Neural progenitor cell (in vitro differentiated cells): ENCODE data around the gene ZMYND8.

Experiments
- CTCF ChIP-seq: fragments of 200-600 bp; sonication (generic); IDR thresholded peaks from 2 replicates; pipeline ENCODE4 v1.5.1; 2017; ENCODE audit warnings: antibody characterized with exemption, mild to moderate bottlenecking
- EZH2 ChIP-seq: fragments of 200-600 bp; sonication (generic); IDR thresholded peaks from 2 replicates; pipeline ENCODE4 v1.6.1; 2017; ENCODE audit warnings: antibody characterized with exemption, mild to moderate bottlenecking, moderate library complexity
- EZH2phosphoT487 ChIP-seq: fragments of 200-600 bp; sonication (generic); IDR thresholded peaks from 2 replicates; pipeline ENCODE4 v1.6.1; 2017; ENCODE audit warnings: antibody characterized with exemption

GRCh38 chr20:47235111-47235510 is 121.4 kb downstream of the ZMYND8 start:
- TF ChIP-seq EZH2phosphoT487 (no peak), CTCF (no peak), EZH2 (no peak)
